H1 (cell line): ENCODE data around the gene BCAM. TPM values are rescaled to one million over a fixed set of nuclear protein-coding genes. Genes with fewer than 3 reads are reported as not detected.

Source experiments
- CTCF ChIA-PET: fragments of 300-600 bp; sonication (Branson Sonifier 250); formaldehyde crosslinking; loops from one replicate; lab custom pipeline; 2021; ENCODE audit not compliant: partially characterized antibody; lab: Charles Lee
- POLR2A ChIA-PET: fragments of 300-600 bp; sonication (Branson Sonifier 250); formaldehyde crosslinking; loops from one replicate; lab custom pipeline; 2021; ENCODE audit warnings: inconsistent platforms; ENCODE audit not compliant: partially characterized antibody; lab: Charles Lee
- DNase-seq, 2 experiments: peaks; one replicate each; pipeline versions ENCODE4 v3.0.0 to v3.0.0-alpha.2; 2010 to 2022; ENCODE audit warnings: low spot score in 2 of 2, low read depth in 1 of 2, mixed read lengths in 1 of 2
- FAIRE-seq: peaks from 2 replicates; lab custom pipeline; 2011; peaks lifted over from hg19 to GRCh38; lab: Jason Lieb, UNC
- H2AFZ ChIP-seq: 2 replicates; pipeline ENCODE4 v1.8.1; 2012; ENCODE audit warnings: low read length, inconsistent platforms
- H2AK5ac ChIP-seq: 2 replicates; pipeline ENCODE4 v1.6.1; 2013; ENCODE audit warnings: low read depth, low read length
- H2BK120ac ChIP-seq: replicated peaks from 2 replicates; pipeline ENCODE3; 2013; ENCODE audit warnings: low read depth, low read length, inconsistent platforms
- H2BK12ac ChIP-seq: 2 replicates; pipeline ENCODE4 v1.6.1; 2013; ENCODE audit warnings: low read depth, low read length
- H2BK15ac ChIP-seq: 2 replicates; pipeline ENCODE4 v1.6.1; 2013; ENCODE audit warnings: low read length
- H2BK20ac ChIP-seq: 2 replicates; pipeline ENCODE4 v1.6.1; 2013; ENCODE audit warnings: low read length
- H2BK5ac ChIP-seq: 2 replicates; pipeline ENCODE4 v1.6.1; 2013; ENCODE audit warnings: low read depth, low read length
- H3K14ac ChIP-seq: 2 replicates; pipeline ENCODE4 v1.6.1; 2013; ENCODE audit warnings: inconsistent platforms; ENCODE audit not compliant: insufficient read length
- H3K18ac ChIP-seq: 2 replicates; pipeline ENCODE4 v1.6.1; 2013; ENCODE audit warnings: low read length; ENCODE audit errors: extremely low read depth
- H3K23ac ChIP-seq: 2 replicates; pipeline ENCODE4 v1.6.1; 2013; ENCODE audit warnings: inconsistent platforms; ENCODE audit not compliant: insufficient read length
- H3K23me2 ChIP-seq: 2 replicates; pipeline ENCODE4 v1.6.1; 2013; ENCODE audit warnings: low read depth, low read length
- H3K27ac ChIP-seq: 2 replicates; pipeline ENCODE4 v1.6.1; 2011; ENCODE audit warnings: low read depth, low read length, inconsistent platforms
- H3K27me3 ChIP-seq, 4 experiments: replicated peaks in 1 of 4; 1 replicate in 1 of 4; 2 replicates in 3 of 4; pipeline versions ENCODE4 v1.6.1 to v1.8.1; 2011 to 2013; ENCODE audit warnings: low read length in 3 of 4, mild to moderate bottlenecking in 3 of 4, inconsistent platforms in 2 of 4, mixed read lengths in 2 of 4, moderate library complexity in 1 of 4; ENCODE audit not compliant: control insufficient read depth in 3 of 4, insufficient read depth in 3 of 4; ENCODE audit errors: extremely low read depth in 1 of 4
- H3K36me3 ChIP-seq, 4 experiments: 2 replicates each; pipeline versions ENCODE4 v1.6.1 to v1.8.1; 2011 to 2013; ENCODE audit warnings: mild to moderate bottlenecking in 4 of 4, low read length in 3 of 4, moderate library complexity in 2 of 4, control low read depth in 1 of 4, inconsistent platforms in 1 of 4; ENCODE audit not compliant: insufficient read depth in 4 of 4, control insufficient read depth in 2 of 4
- H3K4ac ChIP-seq: replicated peaks from 2 replicates; pipeline ENCODE3; 2013; ENCODE audit warnings: low read length, low read depth, mixed read lengths, inconsistent platforms; ENCODE audit not compliant: insufficient read length
- H3K4me1 ChIP-seq, 4 experiments: replicated peaks in 1 of 4; 1 replicate in 1 of 4; 2 replicates in 3 of 4; pipeline versions ENCODE4 v1.6.1 to v1.8.1; 2011 to 2013; ENCODE audit warnings: low read length in 3 of 4, inconsistent platforms in 2 of 4, mixed read lengths in 1 of 4; ENCODE audit not compliant: insufficient read depth in 4 of 4, control insufficient read depth in 3 of 4
- H3K4me2 ChIP-seq, 2 experiments: 2 replicates each; pipeline versions ENCODE4 v1.6.1 to v1.8.1; 2011 to 2013; ENCODE audit warnings: low read depth in 2 of 2, low read length in 2 of 2, control low read depth in 1 of 2, inconsistent platforms in 1 of 2, mild to moderate bottlenecking in 1 of 2; ENCODE audit not compliant: insufficient read depth in 1 of 2
- H3K4me3 ChIP-seq, 4 experiments: fragments of 200-600, 300-600 bp in 1 of 4; sonication (generic), shearing (Covaris generic), sonication (Bioruptor Twin) in 1 of 4; 2 replicates each; pipeline versions ENCODE4 v1.5.1 to v1.8.1; 2011 to 2016; ENCODE audit warnings: low read length in 4 of 4, low read depth in 3 of 4, control low read depth in 2 of 4, inconsistent platforms in 2 of 4, mild to moderate bottlenecking in 2 of 4, mixed read lengths in 1 of 4, moderate library complexity in 1 of 4; ENCODE audit not compliant: insufficient read depth in 2 of 4; ENCODE audit errors: extremely low read depth in 1 of 4
- H3K56ac ChIP-seq: replicated peaks from 2 replicates; pipeline ENCODE3; 2013; ENCODE audit warnings: low read depth, mild to moderate bottlenecking, mixed read lengths, low read length, inconsistent platforms; ENCODE audit not compliant: insufficient read length
- H3K79me1 ChIP-seq: 2 replicates; pipeline ENCODE4 v1.6.1; 2013; ENCODE audit warnings: low read depth, low read length, control low read depth
- H3K79me2 ChIP-seq, 2 experiments: 2 replicates each; pipeline versions ENCODE4 v1.6.1 to v1.8.1; 2012 to 2013; ENCODE audit warnings: low read length in 2 of 2, mild to moderate bottlenecking in 2 of 2, inconsistent platforms in 1 of 2; ENCODE audit not compliant: insufficient read depth in 2 of 2, control insufficient read depth in 1 of 2
- H3K9ac ChIP-seq, 4 experiments: replicated peaks in 1 of 4; 1 replicate in 1 of 4; 2 replicates in 3 of 4; pipeline versions ENCODE4 v1.6.1 to v1.8.1; 2011 to 2013; ENCODE audit warnings: low read depth in 3 of 4, low read length in 3 of 4, control low read depth in 2 of 4, mild to moderate bottlenecking in 2 of 4, moderate library complexity in 2 of 4, inconsistent platforms in 1 of 4; ENCODE audit errors: extremely low read depth in 1 of 4
- H3K9me3 ChIP-seq, 2 experiments: 2 replicates each; pipeline versions ENCODE4 v1.6.1 to v1.8.1; 2012 to 2013; ENCODE audit warnings: mild to moderate bottlenecking in 2 of 2, moderate library complexity in 2 of 2, control low read depth in 1 of 2, inconsistent platforms in 1 of 2, low read depth in 1 of 2, low read length in 1 of 2, mixed read lengths in 1 of 2; ENCODE audit not compliant: insufficient read depth in 2 of 2
- H4K20me1 ChIP-seq, 2 experiments: replicated peaks in 1 of 2; 2 replicates each; pipeline versions ENCODE3 to v1.8.1; 2011 to 2013; ENCODE audit warnings: inconsistent platforms in 2 of 2, low read length in 2 of 2, mild to moderate bottlenecking in 1 of 2; ENCODE audit not compliant: insufficient read depth in 2 of 2, control insufficient read depth in 1 of 2
- H4K5ac ChIP-seq: 2 replicates; pipeline ENCODE4 v1.6.1; 2013; ENCODE audit warnings: low read length, low read depth, mixed read lengths, inconsistent platforms; ENCODE audit not compliant: insufficient read length
- H4K8ac ChIP-seq: 2 replicates; pipeline ENCODE4 v1.8.0; 2013; ENCODE audit warnings: mild to moderate bottlenecking, moderate library complexity, low read length, inconsistent platforms; ENCODE audit not compliant: insufficient read depth; ENCODE audit errors: extremely low read depth
- H4K91ac ChIP-seq: replicated peaks from 2 replicates; pipeline ENCODE3; 2013; ENCODE audit warnings: low read length, mixed read lengths, inconsistent platforms; ENCODE audit not compliant: insufficient read length
- CEBPB ChIP-seq: IDR thresholded peaks from 2 replicates; pipeline ENCODE4 v1.6.1; 2012; ENCODE audit warnings: low read depth, low read length
- CHD1 ChIP-seq: IDR thresholded peaks from 2 replicates; pipeline ENCODE4 v1.6.1; 2012; ENCODE audit warnings: low read depth, low read length, improper control_type of control experiment
- EZH2 ChIP-seq: fragments of 200-600 bp; sonication (generic); IDR thresholded peaks from 2 replicates; pipeline ENCODE4 v1.7.1; 2012; ENCODE audit warnings: low read depth, mild to moderate bottlenecking, moderate library complexity, low read length, inconsistent platforms; ENCODE audit not compliant: severe bottlenecking
- FOSL1 ChIP-seq: IDR thresholded peaks from 2 replicates; pipeline ENCODE4 v1.6.1; 2011; ENCODE audit warnings: mild to moderate bottlenecking, low read depth, low read length, moderate library complexity; ENCODE audit not compliant: insufficient read depth
- PHF8 ChIP-seq: fragments of 200-600 bp; sonication (generic); conservative IDR thresholded peaks from 2 replicates; pipeline ENCODE4 v1.7.1; 2012; ENCODE audit warnings: low read depth, mild to moderate bottlenecking, inconsistent platforms, low read length, moderate library complexity
- POLR2A ChIP-seq, 2 experiments: IDR thresholded peaks; 1 replicate in 1 of 2; 2 replicates in 1 of 2; pipeline ENCODE4 v1.6.1; 2011; ENCODE audit warnings: low read depth in 2 of 2, low read length in 2 of 2, mild to moderate bottlenecking in 2 of 2; ENCODE audit errors: control extremely low read depth in 1 of 2
- RXRA ChIP-seq: IDR thresholded peaks from 2 replicates; pipeline ENCODE4 v1.6.1; 2011; ENCODE audit warnings: low read depth, mild to moderate bottlenecking, low read length, moderate library complexity; ENCODE audit not compliant: insufficient read depth
- SUZ12 ChIP-seq: fragments of 200-600 bp; sonication (generic); IDR thresholded peaks from 2 replicates; pipeline ENCODE4 v1.6.1; 2012; ENCODE audit warnings: mild to moderate bottlenecking, inconsistent platforms, low read length, moderate library complexity, mixed read lengths
- WGBS, 2 experiments: shearing (Covaris generic) in 1 of 2; methylation state at CpG; one replicate each; pipeline versions ENCODE4 v1.1.6 to v1.1.7; 2013 to 2015; ENCODE audit warnings: low lambda C conversion rate in 2 of 2, mixed read lengths in 2 of 2, inconsistent platforms in 1 of 2, low coverage in 1 of 2, missing lambda C conversion rate in 1 of 2; ENCODE audit not compliant: insufficient replicate concordance in 2 of 2, insufficient coverage in 1 of 2, insufficient read length in 1 of 2; ENCODE audit errors: extremely low coverage in 1 of 2, missing lambda C conversion rate in 1 of 2; 5-methylcytosine and 5-hydroxymethylcytosine counted together
- polyA plus RNA-seq, 7 experiments: library from polyadenylated mRNA; depleted of rRNA in 3 of 7; stranded (reverse) in 5 of 7; unstranded in 2 of 7; fragments of >200 nt in 5 of 7; fragments of 200-250 nt in 2 of 7; gene quantifications; 1 replicate in 5 of 7; 2 replicates in 1 of 7; 4 replicates in 1 of 7; pipeline versions ENCODE4 v1.2.1 to v1.2.3, GENCODE V29; 2011 to 2013; ENCODE audit warnings: missing spikeins in 2 of 7, mixed read lengths in 2 of 7
- total RNA-seq: library from RNA; stranded (reverse); fragmentation: NEBNext Ultra II Directional; extraction: Animal tissue kit (Norgen Biotek cat#: 25700); gene quantifications from 2 replicates; pipeline ENCODE4 v1.2.1, GENCODE V29; 2021
- TF ChIP-seq, protein P1 (sequence below): IDR thresholded peaks from 2 replicates; pipeline ENCODE4 v1.6.1; 2011; ENCODE audit warnings: low read length, improper control_type of control experiment
- TF ChIP-seq, protein P2 (sequence below): IDR thresholded peaks from 2 replicates; pipeline ENCODE4 v1.6.1; 2012; ENCODE audit warnings: inconsistent platforms

The BCAM gene
- total and polyA plus RNA-seq, 2 of the 8 experiments (the other 6 are each of a cell fraction or from before 2014, with no cell fraction given) = 32.5 to 81.4 TPM

DNA sequence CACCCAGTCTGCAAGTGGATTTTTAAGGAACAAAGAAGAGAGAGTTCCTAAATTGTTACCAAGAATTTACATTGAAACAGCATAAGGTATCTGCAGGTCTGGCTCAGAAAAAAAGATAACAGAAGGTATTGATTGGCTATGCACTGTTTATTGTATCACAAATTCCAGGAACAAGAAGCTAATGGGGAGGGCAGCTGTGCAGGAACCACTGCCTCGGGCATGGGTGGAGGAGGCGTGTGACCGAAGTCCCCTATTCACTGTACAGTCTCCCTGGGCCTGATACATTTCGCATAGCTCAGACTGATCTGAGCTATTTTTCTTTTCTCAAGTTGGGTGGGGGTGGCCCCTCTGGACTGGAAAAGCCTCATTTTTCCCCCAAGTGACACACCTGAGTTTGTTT, 48.9 kb downstream of the BCAM start:
- Histone ChIP-seq H3K4me1 (0 out of 7 replicates have a peak, but pooled peaks cover 0 to 2% (median 0%) of the 10 kb centered on the region in 4 experiments), H3K18ac (no peak overlapping the region), H3K27ac (no peak overlapping the region), H3K9ac (no peak overlapping the region), H2BK5ac (no peak overlapping the region), H3K27me3 (no peaks in the 10 kb centered on the region), H2BK120ac (no peak overlapping the region), H2BK12ac (no peak overlapping the region), H3K4me2 (no peak overlapping the region), H3K79me2 (peaks cover 9 to 69% of the 10 kb centered on the region in 2 experiments; a peak in 3 of 4 replicates), H2AK5ac (no peak overlapping the region), H3K9me3 (no peaks in the 10 kb centered on the region), H3K23me2 (no peaks in the 10 kb centered on the region), H3K4ac (no peak overlapping the region), H3K14ac (no peak overlapping the region), H4K20me1 (peaks cover 13 to 29% of the 10 kb centered on the region in 2 experiments), H4K5ac (no peak overlapping the region), H4K91ac (no peak overlapping the region), H2AFZ (no peak overlapping the region), H4K8ac (no peak overlapping the region), H2BK15ac (no peak overlapping the region), H2BK20ac (no peak overlapping the region), H3K36me3 (peaks cover 4 to 26% (median 8%) of the 10 kb centered on the region in 4 experiments; a peak in 5 of 8 replicates), H3K23ac (no peak overlapping the region), H3K79me1 (peaks cover 3% of the 10 kb centered on the region), H3K56ac (no peak overlapping the region), H3K4me3 (no peak overlapping the region)
- FAIRE-seq (no peak), DNase-seq (no peak)
- CTCF ChIA-PET = interaction anchor here (0.5 to 1.3 kb wide), 2 partner anchors 40 to 89 kb away, joined by 3 read pairs; no protein-coding TSS in a partner anchor
- 98% methylated on average over 4 of the region's 4 CpGs; no CpG with 5 or more reads in 1 of the 2 experiments for WGBS, 2 experiments
- POLR2A ChIA-PET = interaction anchor here (0.8 to 2.6 kb wide), 4 partner anchors 9 to 39 kb away, joined by 3 to 15 read pairs (median 6); no protein-coding TSS in a partner anchor
- TF ChIP-seq, protein P1, sequence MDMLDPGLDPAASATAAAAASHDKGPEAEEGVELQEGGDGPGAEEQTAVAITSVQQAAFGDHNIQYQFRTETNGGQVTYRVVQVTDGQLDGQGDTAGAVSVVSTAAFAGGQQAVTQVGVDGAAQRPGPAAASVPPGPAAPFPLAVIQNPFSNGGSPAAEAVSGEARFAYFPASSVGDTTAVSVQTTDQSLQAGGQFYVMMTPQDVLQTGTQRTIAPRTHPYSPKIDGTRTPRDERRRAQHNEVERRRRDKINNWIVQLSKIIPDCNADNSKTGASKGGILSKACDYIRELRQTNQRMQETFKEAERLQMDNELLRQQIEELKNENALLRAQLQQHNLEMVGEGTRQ = no peak
- TF ChIP-seq EZH2 (no peak), CEBPB (no peak), PHF8 (no peak), RXRA (no peak), FOSL1 (no peak), CHD1 (no peak), SUZ12 (no peak), POLR2A (IDR thresholded peaks at IDR 0.05; ENCODE audit: control extremely low read depth in 1 of 2, low read depth in 2 of 2, low read length in 2 of 2) (no peak)
- TF ChIP-seq, protein P2, sequence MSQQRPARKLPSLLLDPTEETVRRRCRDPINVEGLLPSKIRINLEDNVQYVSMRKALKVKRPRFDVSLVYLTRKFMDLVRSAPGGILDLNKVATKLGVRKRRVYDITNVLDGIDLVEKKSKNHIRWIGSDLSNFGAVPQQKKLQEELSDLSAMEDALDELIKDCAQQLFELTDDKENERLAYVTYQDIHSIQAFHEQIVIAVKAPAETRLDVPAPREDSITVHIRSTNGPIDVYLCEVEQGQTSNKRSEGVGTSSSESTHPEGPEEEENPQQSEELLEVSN = no peak
